Measurements from ENCODE around the gene CAMK2N1. TPM values are rescaled to one million over a fixed set of nuclear protein-coding genes. Genes with fewer than 3 reads are reported as not detected.
"Not testable (repeated sequence)": the region's sequence is repeated elsewhere in the genome, so short reads cannot be mapped to it uniquely, and the experiment has no call there.

Gene CAMK2N1
- total RNA-seq, 1 donor from 2014 or later, result 0.52 TPM

DNA sequence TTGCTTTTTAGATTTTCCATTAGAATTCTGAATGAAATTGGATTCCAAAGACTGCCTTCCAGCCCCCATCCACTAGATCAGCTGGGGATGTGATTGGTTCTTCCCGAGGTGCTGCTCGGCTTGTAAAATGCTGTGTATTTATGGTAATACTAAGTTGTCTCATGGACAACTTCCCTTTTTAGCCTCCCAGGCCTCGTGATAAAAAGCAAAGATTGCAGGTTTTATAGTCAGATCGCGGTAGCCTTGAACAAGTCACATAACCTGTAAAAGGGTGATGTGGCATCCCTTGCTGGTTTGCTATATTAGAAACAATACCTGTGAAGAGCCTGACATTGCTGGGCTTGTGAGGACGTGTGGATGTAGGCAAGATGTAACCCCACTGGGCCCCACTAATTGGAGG lies 11.5 kb upstream of the CAMK2N1 start:
- Histone ChIP-seq H3K4me1 (ENCODE audit: control insufficient read depth in 3 of 3, insufficient read depth in 3 of 3, low read length in 3 of 3) (peaks cover 12 to 16% (median 12%) of the 10 kb centered on the region in 3 donors), H3K9ac (ENCODE audit: low read depth in 1 of 3, low read length in 3 of 3) (peak overlapping the region in 1 of 3 donors; percentile 40), H3K27me3 (ENCODE audit: control insufficient read depth in 3 of 3, insufficient read depth in 3 of 3, low read length in 3 of 3) (no peaks in the 10 kb centered on the region), H3K27ac (ENCODE audit: low read depth, low read length) (no peak overlapping the region), H3K36me3 (ENCODE audit: control insufficient read depth in 3 of 3, insufficient read depth in 3 of 3, low read length in 3 of 3) (peaks cover 39 to 47% (median 41%) of the 10 kb centered on the region in 3 donors), H3K9me3 (ENCODE audit: control insufficient read depth in 3 of 3, low read length in 3 of 3) (no peaks in the 10 kb centered on the region), H3K4me3 (ENCODE audit: low read length in 3 of 3) (no peak overlapping the region)

GRCh38 chr1:20496725-20497383 lies 10.8 kb upstream of the CAMK2N1 start:
- H3K9ac ChIP-seq (ENCODE audit: low read depth in 1 of 3, low read length in 3 of 3), result not testable (repeated sequence)
- peaks cover 35 to 42% (median 37%) of the 10 kb centered on the region in 3 donors for H3K36me3 ChIP-seq (ENCODE audit: control insufficient read depth in 3 of 3, insufficient read depth in 3 of 3, low read length in 3 of 3)

GRCh38 chr1:20496241-20496661 lies 10.2 kb upstream of the CAMK2N1 start:
- H3K9ac ChIP-seq (ENCODE audit: low read depth in 1 of 3, low read length in 3 of 3), result no peak overlapping the region
- H3K36me3 ChIP-seq (ENCODE audit: control insufficient read depth in 3 of 3, insufficient read depth in 3 of 3, low read length in 3 of 3), result peaks cover 29 to 36% (median 31%) of the 10 kb centered on the region in 3 donors
- H3K27me3 ChIP-seq (ENCODE audit: control insufficient read depth in 3 of 3, insufficient read depth in 3 of 3, low read length in 3 of 3), result no peaks in the 10 kb centered on the region

More at GRCh38 chr1:20496725-20497383, 10.8 kb upstream of the CAMK2N1 start:
- H3K9me3 ChIP-seq (ENCODE audit: control insufficient read depth in 3 of 3, low read length in 3 of 3); H3K27ac ChIP-seq (ENCODE audit: low read depth, low read length); H3K27me3 ChIP-seq (ENCODE audit: control insufficient read depth in 3 of 3, insufficient read depth in 3 of 3, low read length in 3 of 3); H3K4me3 ChIP-seq (ENCODE audit: low read length in 3 of 3): not testable (repeated sequence)
- peaks cover 12 to 17% (median 12%) of the 10 kb centered on the region in 3 donors for H3K4me1 ChIP-seq (ENCODE audit: control insufficient read depth in 3 of 3, insufficient read depth in 3 of 3, low read length in 3 of 3)

DNA sequence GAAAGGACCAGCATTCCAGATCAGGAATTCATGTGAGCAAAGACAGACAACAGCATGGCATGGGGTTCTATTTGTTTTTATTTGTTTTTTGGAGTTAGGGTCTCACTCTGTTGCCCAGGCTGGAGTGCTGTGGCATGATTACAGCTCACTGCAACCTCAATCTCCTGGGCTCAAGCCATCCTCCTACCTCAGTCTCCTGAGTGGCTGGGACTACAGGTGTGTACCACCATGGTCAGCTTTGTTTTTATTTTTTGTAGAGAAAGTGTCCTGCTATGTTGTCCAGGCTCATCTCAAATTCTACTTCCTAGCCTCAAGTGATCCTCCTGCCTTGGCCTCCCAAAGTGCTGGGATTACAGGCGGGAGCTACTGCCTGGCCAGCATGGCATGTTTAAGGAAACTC lies 9.7 kb upstream of the CAMK2N1 start:
- Histone ChIP-seq H3K4me1 (ENCODE audit: control insufficient read depth in 3 of 3, insufficient read depth in 3 of 3, low read length in 3 of 3) (peaks cover 12 to 17% (median 12%) of the 10 kb centered on the region in 3 donors), H3K27ac (ENCODE audit: low read depth, low read length) (no peak overlapping the region), H3K9ac (ENCODE audit: low read depth in 1 of 3, low read length in 3 of 3) (no peak overlapping the region), H3K27me3 (ENCODE audit: control insufficient read depth in 3 of 3, insufficient read depth in 3 of 3, low read length in 3 of 3) (no peaks in the 10 kb centered on the region), H3K36me3 (ENCODE audit: control insufficient read depth in 3 of 3, insufficient read depth in 3 of 3, low read length in 3 of 3) (peaks cover 23 to 30% (median 25%) of the 10 kb centered on the region in 3 donors), H3K9me3 (ENCODE audit: control insufficient read depth in 3 of 3, low read length in 3 of 3) (no peaks in the 10 kb centered on the region), H3K4me3 (ENCODE audit: low read length in 3 of 3) (no peak overlapping the region)

More at GRCh38 chr1:20496241-20496661, 10.2 kb upstream of the CAMK2N1 start:
- H3K27ac ChIP-seq (ENCODE audit: low read depth, low read length), result no peak overlapping the region
- no peaks in the 10 kb centered on the region for H3K9me3 ChIP-seq (ENCODE audit: control insufficient read depth in 3 of 3, low read length in 3 of 3)
- no peak overlapping the region for H3K4me3 ChIP-seq (ENCODE audit: low read length in 3 of 3)
- H3K4me1 ChIP-seq (ENCODE audit: control insufficient read depth in 3 of 3, insufficient read depth in 3 of 3, low read length in 3 of 3), result peaks cover 12 to 17% (median 12%) of the 10 kb centered on the region in 3 donors

- peaks cover 12 to 17% (median 12%) of the 10 kb centered on the region in 3 donors for H3K4me1 ChIP-seq (ENCODE audit: control insufficient read depth in 3 of 3, insufficient read depth in 3 of 3, low read length in 3 of 3)
- no peak overlapping the region for H3K9ac ChIP-seq (ENCODE audit: low read depth in 1 of 3, low read length in 3 of 3)
- H3K27ac ChIP-seq (ENCODE audit: low read depth, low read length), result no peak overlapping the region
- peaks cover 0 to 6% (median 0%) of the 10 kb centered on the region in 3 donors for H3K27me3 ChIP-seq (ENCODE audit: control insufficient read depth in 3 of 3, insufficient read depth in 3 of 3, low read length in 3 of 3)
- no peaks in the 10 kb centered on the region for H3K9me3 ChIP-seq (ENCODE audit: control insufficient read depth in 3 of 3, low read length in 3 of 3)
- H3K36me3 ChIP-seq (ENCODE audit: control insufficient read depth in 3 of 3, insufficient read depth in 3 of 3, low read length in 3 of 3), result peaks cover 14 to 21% (median 16%) of the 10 kb centered on the region in 3 donors
- H3K4me3 ChIP-seq (ENCODE audit: low read length in 3 of 3), result no peak overlapping the region
Observed at GRCh38 chr1:20494609-20495311, 8.8 kb upstream of the CAMK2N1 start.

GRCh38 chr1:20493839-20494608 lies 8.0 kb upstream of the CAMK2N1 start:
- Histone ChIP-seq H3K4me3 (ENCODE audit: low read length in 3 of 3) (peak overlapping the region in 1 of 3 donors; percentile 45), H3K27ac (ENCODE audit: low read depth, low read length) (no peak overlapping the region), H3K27me3 (ENCODE audit: control insufficient read depth in 3 of 3, insufficient read depth in 3 of 3, low read length in 3 of 3) (peaks cover 0 to 7% (median 1%) of the 10 kb centered on the region in 3 donors), H3K9me3 (ENCODE audit: control insufficient read depth in 3 of 3, low read length in 3 of 3) (no peaks in the 10 kb centered on the region), H3K9ac (ENCODE audit: low read depth in 1 of 3, low read length in 3 of 3) (no peak overlapping the region), H3K4me1 (ENCODE audit: control insufficient read depth in 3 of 3, insufficient read depth in 3 of 3, low read length in 3 of 3) (peaks cover 12 to 17% (median 12%) of the 10 kb centered on the region in 3 donors), H3K36me3 (ENCODE audit: control insufficient read depth in 3 of 3, insufficient read depth in 3 of 3, low read length in 3 of 3) (peaks cover 7 to 14% (median 9%) of the 10 kb centered on the region in 3 donors)

- Histone ChIP-seq H3K9me3 (ENCODE audit: control insufficient read depth in 3 of 3, low read length in 3 of 3) (no peaks in the 10 kb centered on the region), H3K4me1 (ENCODE audit: control insufficient read depth in 3 of 3, insufficient read depth in 3 of 3, low read length in 3 of 3) (peaks cover 12 to 17% (median 12%) of the 10 kb centered on the region in 3 donors), H3K27ac (ENCODE audit: low read depth, low read length) (no peak overlapping the region), H3K4me3 (ENCODE audit: low read length in 3 of 3) (no peak overlapping the region), H3K9ac (ENCODE audit: low read depth in 1 of 3, low read length in 3 of 3) (no peak overlapping the region), H3K27me3 (ENCODE audit: control insufficient read depth in 3 of 3, insufficient read depth in 3 of 3, low read length in 3 of 3) (peaks cover 3 to 9% (median 7%) of the 10 kb centered on the region in 3 donors), H3K36me3 (ENCODE audit: control insufficient read depth in 3 of 3, insufficient read depth in 3 of 3, low read length in 3 of 3) (peaks cover 2 to 8% (median 2%) of the 10 kb centered on the region in 3 donors)
Observed at GRCh38 chr1:20493309-20493708, 7.3 kb upstream of the CAMK2N1 start.

- H3K4me1 ChIP-seq (ENCODE audit: control insufficient read depth in 3 of 3, insufficient read depth in 3 of 3, low read length in 3 of 3), result peaks cover 12 to 17% (median 12%) of the 10 kb centered on the region in 3 donors
- H3K9ac ChIP-seq (ENCODE audit: low read depth in 1 of 3, low read length in 3 of 3), result no peak overlapping the region
- no peak overlapping the region for H3K27ac ChIP-seq (ENCODE audit: low read depth, low read length)
- no peak overlapping the region for H3K4me3 ChIP-seq (ENCODE audit: low read length in 3 of 3)
- peaks cover 7 to 14% (median 7%) of the 10 kb centered on the region in 3 donors for H3K27me3 ChIP-seq (ENCODE audit: control insufficient read depth in 3 of 3, insufficient read depth in 3 of 3, low read length in 3 of 3)
- H3K9me3 ChIP-seq (ENCODE audit: control insufficient read depth in 3 of 3, low read length in 3 of 3), result no peaks in the 10 kb centered on the region
- H3K36me3 ChIP-seq (ENCODE audit: control insufficient read depth in 3 of 3, insufficient read depth in 3 of 3, low read length in 3 of 3), result peaks cover 2% of the 10 kb centered on the region in 3 donors
Observed at GRCh38 chr1:20492751-20493150, 6.7 kb upstream of the CAMK2N1 start.

DNA sequence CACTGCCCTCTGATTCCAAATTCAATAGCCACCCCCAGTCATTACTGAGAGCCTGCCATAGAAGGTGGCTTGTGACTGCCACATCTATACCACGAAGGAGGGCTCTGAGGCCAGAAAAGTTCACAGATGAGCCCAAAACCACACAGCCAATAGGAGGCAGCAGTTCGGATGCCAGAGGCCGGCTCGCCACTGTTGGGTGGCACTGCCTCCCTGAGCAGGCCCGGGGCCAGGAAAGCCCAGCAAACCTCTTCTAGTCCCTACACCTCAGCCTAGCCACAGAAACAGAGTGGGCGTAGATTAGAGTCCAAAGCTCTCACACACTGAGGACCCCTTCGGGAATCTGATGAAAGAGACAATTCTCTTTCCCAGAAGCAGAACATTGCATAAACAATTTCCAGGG lies 5.9 kb upstream of the CAMK2N1 start:
- peaks cover 11 to 22% (median 13%) of the 10 kb centered on the region in 3 donors for H3K27me3 ChIP-seq (ENCODE audit: control insufficient read depth in 3 of 3, insufficient read depth in 3 of 3, low read length in 3 of 3)
- H3K4me3 ChIP-seq (ENCODE audit: low read length in 3 of 3), result no peak overlapping the region
- H3K4me1 ChIP-seq (ENCODE audit: control insufficient read depth in 3 of 3, insufficient read depth in 3 of 3, low read length in 3 of 3), result peaks cover 12 to 21% (median 14%) of the 10 kb centered on the region in 3 donors
- H3K27ac ChIP-seq (ENCODE audit: low read depth, low read length), result no peak overlapping the region
- H3K36me3 ChIP-seq (ENCODE audit: control insufficient read depth in 3 of 3, insufficient read depth in 3 of 3, low read length in 3 of 3), result no peaks in the 10 kb centered on the region
- no peaks in the 10 kb centered on the region for H3K9me3 ChIP-seq (ENCODE audit: control insufficient read depth in 3 of 3, low read length in 3 of 3)
- no peak overlapping the region for H3K9ac ChIP-seq (ENCODE audit: low read depth in 1 of 3, low read length in 3 of 3)
